ENCODE measurements around the gene GDF2.

GDF2 gene

DNA sequence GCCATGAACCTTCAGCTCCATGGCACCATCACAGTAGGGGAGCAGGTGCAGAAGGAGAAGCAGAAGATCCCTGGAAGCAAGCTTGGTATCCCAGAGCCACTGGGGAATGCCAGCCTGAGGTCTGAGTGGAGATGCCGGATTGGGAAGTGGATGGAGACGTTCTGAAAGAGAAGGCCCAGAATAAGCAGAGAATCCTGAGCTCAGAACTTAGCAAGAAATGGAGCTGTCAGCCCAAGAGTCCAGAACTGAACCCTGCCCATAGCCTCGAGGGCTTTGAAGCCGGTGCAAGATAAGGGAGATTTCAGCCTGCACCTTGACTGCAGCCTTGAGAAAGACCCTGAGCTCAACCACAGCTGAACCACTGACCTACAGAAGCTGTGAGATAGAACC, 36.1 kb upstream of the GDF2 start:
- H3K4me3 ChIP-seq (replicated peaks; ENCODE audit: low read depth, low read length), result no peak overlapping the region
- no peak for DNase-seq (ENCODE audit: low read depth)
- TF ChIP-seq CTCF (IDR thresholded peaks at IDR 0.05; ENCODE audit: low read length, missing control alignments), result no peak

DNA sequence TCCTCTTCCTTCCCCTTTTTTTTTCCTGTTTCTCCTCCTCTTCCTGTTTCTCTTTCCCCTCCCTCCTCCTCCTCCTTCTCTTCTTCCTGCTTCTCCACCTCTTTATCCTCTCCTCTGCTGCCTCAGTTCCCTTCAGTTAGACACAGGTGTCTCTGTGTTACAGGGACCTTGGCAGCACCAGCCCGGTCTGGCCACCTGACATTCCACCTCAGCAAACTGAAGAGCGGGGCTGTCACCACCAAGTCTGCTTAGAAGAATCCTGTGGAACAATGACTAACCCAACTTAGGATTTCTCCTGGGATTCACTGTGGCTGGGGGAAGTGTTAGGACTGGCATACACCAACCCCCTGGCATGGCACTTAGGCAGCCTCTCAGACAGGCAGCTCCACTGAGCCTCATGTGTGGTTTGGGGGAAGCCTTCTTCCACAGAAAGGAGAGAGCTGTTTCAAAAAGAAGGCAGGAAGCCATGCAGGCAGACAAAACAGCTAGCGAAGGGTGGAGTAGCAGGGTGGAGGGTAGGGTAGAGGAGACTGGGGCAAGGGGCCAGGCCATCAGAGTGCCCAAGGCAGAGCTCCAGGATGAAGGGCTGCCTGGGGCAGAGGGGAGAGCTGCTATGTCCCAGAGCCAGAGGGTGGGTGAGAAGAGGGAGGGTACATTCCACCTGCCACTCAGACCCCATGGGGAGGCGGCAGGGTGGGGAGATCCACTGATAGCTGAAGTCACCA, 35.5 kb upstream of the GDF2 start:
- no peak overlapping the region for H3K4me3 ChIP-seq (replicated peaks; ENCODE audit: low read depth, low read length)
- no peak for TF ChIP-seq CTCF (IDR thresholded peaks at IDR 0.05; ENCODE audit: low read length, missing control alignments)
- no peak for DNase-seq (ENCODE audit: low read depth)

GRCh38 chr10:47287365-47287802, 34.9 kb upstream of the GDF2 start:
- H3K4me3 ChIP-seq (replicated peaks; ENCODE audit: low read depth, low read length), result no peak overlapping the region
- no peak for DNase-seq (ENCODE audit: low read depth)
- no peak for TF ChIP-seq CTCF (IDR thresholded peaks at IDR 0.05; ENCODE audit: low read length, missing control alignments)

GRCh38 chr10:47287805-47288204, 34.4 kb upstream of the GDF2 start:
- DNase-seq (ENCODE audit: low read depth), result no peak
- TF ChIP-seq CTCF (IDR thresholded peaks at IDR 0.05; ENCODE audit: low read length, missing control alignments), result no peak
- H3K4me3 ChIP-seq (replicated peaks; ENCODE audit: low read depth, low read length), result no peak overlapping the region

- no peak for DNase-seq (ENCODE audit: low read depth)
- no peak overlapping the region for H3K4me3 ChIP-seq (replicated peaks; ENCODE audit: low read depth, low read length)
- TF ChIP-seq CTCF (IDR thresholded peaks at IDR 0.05; ENCODE audit: low read length, missing control alignments), result no peak
Observed at GRCh38 chr10:47288236-47288635, 34.0 kb upstream of the GDF2 start.

DNA sequence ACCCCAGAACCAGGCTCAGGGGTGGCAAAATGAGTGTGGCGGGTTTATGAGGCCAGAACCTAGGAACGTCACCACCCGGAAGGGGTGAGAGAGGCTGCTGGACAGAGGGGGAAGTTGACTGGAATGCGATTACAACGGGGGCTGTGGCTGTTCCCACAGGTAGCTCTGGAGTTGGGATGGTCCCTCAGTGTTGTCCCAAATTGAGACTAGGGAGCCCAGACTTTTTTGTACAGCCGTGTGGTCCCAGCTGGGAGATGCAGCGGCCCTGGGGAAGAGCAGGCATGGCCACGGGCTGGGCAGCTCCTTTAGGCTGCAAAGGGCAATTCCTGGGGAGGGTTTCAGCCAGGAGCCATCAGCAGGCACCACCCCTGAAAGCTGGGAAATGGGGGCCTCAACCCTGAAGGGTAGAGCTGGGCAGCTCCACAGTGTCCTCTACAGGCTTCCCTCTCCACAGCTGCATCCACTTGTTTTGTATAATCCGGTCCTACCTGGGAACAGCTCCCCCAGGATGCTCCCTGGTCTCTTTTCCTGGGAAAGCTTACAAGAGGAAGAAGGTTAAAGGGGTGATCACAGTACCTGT, 33.2 kb upstream of the GDF2 start:
- no peak for DNase-seq (ENCODE audit: low read depth)
- H3K4me3 ChIP-seq (replicated peaks; ENCODE audit: low read depth, low read length), result no peak overlapping the region
- no peak for TF ChIP-seq CTCF (IDR thresholded peaks at IDR 0.05; ENCODE audit: low read length, missing control alignments)

DNA sequence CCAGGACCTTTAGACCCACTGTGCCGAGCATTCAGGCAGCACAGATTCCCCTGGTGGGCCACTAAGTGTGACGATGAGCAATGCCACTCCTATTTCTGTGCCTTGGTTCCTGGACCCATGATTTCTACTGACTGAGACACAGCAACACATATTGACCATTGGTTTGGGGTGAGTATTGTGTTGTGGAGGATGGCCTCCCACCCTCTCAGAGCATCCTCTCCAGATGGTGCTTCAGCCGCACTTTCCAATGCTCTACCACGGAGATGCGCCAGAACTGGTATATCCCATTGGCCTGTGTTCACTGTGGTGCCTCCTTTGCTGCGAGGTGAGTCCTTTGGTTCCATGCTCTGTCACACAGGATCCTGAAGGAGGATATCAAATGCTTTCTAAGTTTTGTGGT, 32.3 kb upstream of the GDF2 start:
- no peak overlapping the region for H3K4me3 ChIP-seq (replicated peaks; ENCODE audit: low read depth, low read length)
- no peak for TF ChIP-seq CTCF (IDR thresholded peaks at IDR 0.05; ENCODE audit: low read length, missing control alignments)
- no peak for DNase-seq (ENCODE audit: low read depth)
